IMR-90 (cell line): ENCODE measurements around the gene NKG7. TPM values are rescaled to one million over a fixed set of nuclear protein-coding genes. Genes with fewer than 3 reads are reported as not detected.

Experiments used
- ATAC-seq: fragments of 200-7000 bp; cut with Tn5 transposase; 2 replicates; pipeline ENCODE4 v1.9.1; 2020; ENCODE audit warnings: low read depth, mild to moderate bottlenecking, moderate library complexity
- Bru-seq: library from RNA; stranded (reverse); fragments of 400-500 nt; gene quantifications from one replicate; lab custom pipeline; 2021; lab: Mats Ljungman, UMichigan
- BruChase-seq, 2 experiments: library from RNA; stranded (reverse); fragments of 400-500 nt; gene quantifications; one replicate each; lab custom pipeline; 2021; lab: Mats Ljungman, UMichigan
- BruUV-seq: library from RNA; stranded (reverse); fragments of 400-500 nt; replicated peaks from 2 replicates; lab custom pipeline; 2021; lab: Mats Ljungman, UMichigan
- CTCF ChIA-PET: fragments of 300-600 bp; formaldehyde crosslinking; extraction: SDS; loops from one replicate; lab custom pipeline; 2021; ENCODE audit warnings: antibody characterized with exemption; lab: Yijun Ruan, JAX
- POLR2A ChIA-PET: fragments of 300-600 bp; sonication (Branson Sonifier 250); formaldehyde crosslinking; loops from one replicate; lab custom pipeline; 2022; ENCODE audit warnings: antibody characterized with exemption; ENCODE audit not compliant: unreplicated experiment; lab: Charles Lee
- DNase-seq: peaks from one replicate; pipeline ENCODE4 v3.0.0; 2013
- H2AFZ ChIP-seq: replicated peaks from 2 replicates; pipeline ENCODE3; 2013; ENCODE audit warnings: low read length, mild to moderate bottlenecking; ENCODE audit not compliant: poor library complexity
- H2AK5ac ChIP-seq: 2 replicates; pipeline ENCODE4 v1.6.1; 2013; ENCODE audit warnings: low read depth, low read length, inconsistent platforms
- H2AK9ac ChIP-seq: replicated peaks from 2 replicates; pipeline ENCODE3; 2013; ENCODE audit warnings: mild to moderate bottlenecking, low read depth, low read length, moderate library complexity; ENCODE audit not compliant: poor library complexity
- H2BK120ac ChIP-seq: 2 replicates; pipeline ENCODE4 v1.6.1; 2013; ENCODE audit warnings: low read depth, low read length, inconsistent platforms
- H2BK15ac ChIP-seq: 3 replicates; pipeline ENCODE4 v1.6.1; 2013; ENCODE audit warnings: low read depth, low read length, inconsistent platforms
- H2BK20ac ChIP-seq: 2 replicates; pipeline ENCODE4 v1.6.1; 2013; ENCODE audit warnings: low read depth, mild to moderate bottlenecking, inconsistent platforms, low read length, moderate library complexity
- H2BK5ac ChIP-seq: 2 replicates; pipeline ENCODE4 v1.6.1; 2013; ENCODE audit warnings: mild to moderate bottlenecking, low read depth, low read length, inconsistent platforms; ENCODE audit not compliant: poor library complexity, severe bottlenecking
- H3K14ac ChIP-seq: replicated peaks from 2 replicates; pipeline ENCODE4 v1.6.1; 2013; ENCODE audit warnings: low read depth, low read length, inconsistent platforms
- H3K18ac ChIP-seq: 2 replicates; pipeline ENCODE4 v1.6.1; 2013; ENCODE audit warnings: low read depth, low read length, control low read depth
- H3K23ac ChIP-seq: 2 replicates; pipeline ENCODE4 v1.6.1; 2013; ENCODE audit warnings: low read depth, low read length, inconsistent platforms
- H3K27ac ChIP-seq: 2 replicates; pipeline ENCODE4 v1.5.1; 2013; ENCODE audit warnings: mild to moderate bottlenecking, control low read depth, low read length; ENCODE audit not compliant: insufficient read depth
- H3K27me3 ChIP-seq: 2 replicates; pipeline ENCODE4 v1.6.1; 2013; ENCODE audit warnings: low read length; ENCODE audit not compliant: control insufficient read depth, insufficient read depth
- H3K36me3 ChIP-seq: 2 replicates; pipeline ENCODE4 v1.6.1; 2013; ENCODE audit warnings: low read length, mixed read lengths; ENCODE audit not compliant: control insufficient read depth, insufficient read depth
- H3K4ac ChIP-seq: 2 replicates; pipeline ENCODE4 v1.6.1; 2013; ENCODE audit warnings: low read depth, low read length, inconsistent platforms
- H3K4me1 ChIP-seq: 2 replicates; pipeline ENCODE4 v1.6.1; 2013; ENCODE audit warnings: low read length, mixed read lengths; ENCODE audit not compliant: control insufficient read depth, insufficient read depth
- H3K4me2 ChIP-seq: 2 replicates; pipeline ENCODE4 v1.6.1; 2013; ENCODE audit warnings: low read depth, mild to moderate bottlenecking, control low read depth, low read length, moderate library complexity
- H3K4me3 ChIP-seq: 2 replicates; pipeline ENCODE4 v1.5.1; 2013; ENCODE audit warnings: low read depth, mild to moderate bottlenecking, control low read depth, low read length, moderate library complexity; ENCODE audit not compliant: insufficient read depth
- H3K56ac ChIP-seq: 2 replicates; pipeline ENCODE4 v1.6.1; 2013; ENCODE audit warnings: low read length, inconsistent platforms; ENCODE audit not compliant: insufficient read depth; ENCODE audit errors: extremely low read depth
- H3K79me1 ChIP-seq, 2 experiments: 2 replicates each; pipeline ENCODE4 v1.6.1; 2013; ENCODE audit warnings: low read length in 2 of 2, inconsistent platforms in 1 of 2, low read depth in 1 of 2
- H3K9ac ChIP-seq: 2 replicates; pipeline ENCODE4 v1.6.1; 2013; ENCODE audit warnings: low read depth, low read length, control low read depth
- H3K9me1 ChIP-seq: 2 replicates; pipeline ENCODE4 v1.6.1; 2013; ENCODE audit warnings: low read length, inconsistent platforms; ENCODE audit not compliant: insufficient read depth
- H3K9me3 ChIP-seq: 2 replicates; pipeline ENCODE4 v1.6.1; 2013; ENCODE audit warnings: low read length; ENCODE audit not compliant: control insufficient read depth, insufficient read depth
- H4K20me1 ChIP-seq: 2 replicates; pipeline ENCODE4 v1.6.1; 2013; ENCODE audit warnings: low read length, inconsistent platforms; ENCODE audit not compliant: insufficient read depth
- H4K5ac ChIP-seq: 2 replicates; pipeline ENCODE4 v1.6.1; 2013; ENCODE audit warnings: mild to moderate bottlenecking, low read depth, low read length, control low read depth
- H4K8ac ChIP-seq, 2 experiments: 2 replicates each; pipeline ENCODE4 v1.6.1; 2013; ENCODE audit warnings: low read depth in 2 of 2, low read length in 2 of 2, control low read depth in 1 of 2, inconsistent platforms in 1 of 2
- H4K91ac ChIP-seq: 2 replicates; pipeline ENCODE4 v1.6.1; 2013; ENCODE audit warnings: low read depth, low read length, inconsistent platforms; ENCODE audit not compliant: insufficient read depth
- CEBPB ChIP-seq: IDR thresholded peaks from 2 replicates; pipeline ENCODE4 v1.6.1; 2012; ENCODE audit warnings: low read depth, low read length, improper control_type of control experiment
- MAFK ChIP-seq: IDR thresholded peaks from 2 replicates; pipeline ENCODE4 v1.6.1; 2012; ENCODE audit warnings: low read depth, low read length, improper control_type of control experiment
- POLR2A ChIP-seq: IDR thresholded peaks from 2 replicates; pipeline ENCODE4 v1.6.1; 2012; ENCODE audit warnings: mild to moderate bottlenecking, low read depth, low read length
- RAD21 ChIP-seq: IDR thresholded peaks from 2 replicates; pipeline ENCODE4 v1.6.1; 2012; ENCODE audit warnings: low read length, improper control_type of control experiment
- SMC3 ChIP-seq: fragments of 150-350 bp; IDR thresholded peaks from 2 replicates; pipeline ENCODE4 v1.6.1; 2016; ENCODE audit warnings: low read depth, mild to moderate bottlenecking, antibody characterized with exemption, low read length, moderate library complexity
- WGBS, 2 experiments: methylation state at CpG; one replicate each; pipeline versions ENCODE4 v1.1.5 to v1.1.7; 2013; ENCODE audit warnings: missing lambda C conversion rate in 2 of 2; ENCODE audit not compliant: insufficient read length in 1 of 2; ENCODE audit errors: extremely low coverage in 2 of 2; 5-methylcytosine and 5-hydroxymethylcytosine counted together
- dilution Hi-C: fragments of 300-500 bp; cut with HindIII; formaldehyde crosslinking; loops from one replicate; pipeline ENCODE4 v1.14.3; 2018; ENCODE audit warnings: low sequenced_read_pairs; ENCODE audit not compliant: unreplicated experiment
- in situ Hi-C: fragments of 300-500 bp; cut with MboI; formaldehyde crosslinking; loops from 3 replicates; pipeline ENCODE4 v1.14.3; 2019; ENCODE audit warnings: low sequenced_read_pairs, inconsistent platforms, mixed read lengths
- intact Hi-C: fragments of 100-400 bp; cut with micrococcal nuclease; formaldehyde crosslinking; loops from 2 replicates; pipeline ENCODE4 v1.10.0; 2022
- long read RNA-seq: library from polyadenylated mRNA; unstranded; transcript quantifications from one replicate; pipeline ENCODE4 v2.0.0, GENCODE V29; 2021; ENCODE audit not compliant: unreplicated experiment
- polyA plus RNA-seq, 3 experiments: library from polyadenylated mRNA; depleted of rRNA; stranded (reverse); fragments of >200 nt; gene quantifications; 2 replicates each; pipeline ENCODE4 v1.2.3, GENCODE V29; 2012; ENCODE audit warnings: low replicate concordance in 1 of 3
- total RNA-seq: library from RNA; depleted of rRNA; stranded (reverse); fragments of >200 nt; gene quantifications from 2 replicates; pipeline ENCODE4 v1.2.3, GENCODE V29; 2012; rRNA removed
- TF ChIP-seq, protein P1 (sequence below): conservative IDR thresholded peaks from 2 replicates; pipeline ENCODE4 v1.5.1; 2012; ENCODE audit warnings: mild to moderate bottlenecking, low read depth, low read length, improper control_type of control experiment

The NKG7 gene, protein sequence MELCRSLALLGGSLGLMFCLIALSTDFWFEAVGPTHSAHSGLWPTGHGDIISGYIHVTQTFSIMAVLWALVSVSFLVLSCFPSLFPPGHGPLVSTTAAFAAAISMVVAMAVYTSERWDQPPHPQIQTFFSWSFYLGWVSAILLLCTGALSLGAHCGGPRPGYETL
- not detected in 2 replicates for total RNA-seq
- polyA plus RNA-seq (2012; rRNA removed): not detected in 2 replicates
- polyA plus RNA-seq (2012; cell fraction: cytosol; rRNA removed): not detected in 2 replicates
- not detected in 2 replicates for polyA plus RNA-seq (2012; cell fraction: nucleus; rRNA removed; ENCODE audit: low replicate concordance)
- Bru-seq, nascent RNA: not detected
- not detected for BruChase-seq, experiment 1, labeled RNA remaining after a 6-hour chase
- BruChase-seq, experiment 2, labeled RNA remaining after a 2-hour chase: not detected
- long read RNA-seq: 0 reads

DNA sequence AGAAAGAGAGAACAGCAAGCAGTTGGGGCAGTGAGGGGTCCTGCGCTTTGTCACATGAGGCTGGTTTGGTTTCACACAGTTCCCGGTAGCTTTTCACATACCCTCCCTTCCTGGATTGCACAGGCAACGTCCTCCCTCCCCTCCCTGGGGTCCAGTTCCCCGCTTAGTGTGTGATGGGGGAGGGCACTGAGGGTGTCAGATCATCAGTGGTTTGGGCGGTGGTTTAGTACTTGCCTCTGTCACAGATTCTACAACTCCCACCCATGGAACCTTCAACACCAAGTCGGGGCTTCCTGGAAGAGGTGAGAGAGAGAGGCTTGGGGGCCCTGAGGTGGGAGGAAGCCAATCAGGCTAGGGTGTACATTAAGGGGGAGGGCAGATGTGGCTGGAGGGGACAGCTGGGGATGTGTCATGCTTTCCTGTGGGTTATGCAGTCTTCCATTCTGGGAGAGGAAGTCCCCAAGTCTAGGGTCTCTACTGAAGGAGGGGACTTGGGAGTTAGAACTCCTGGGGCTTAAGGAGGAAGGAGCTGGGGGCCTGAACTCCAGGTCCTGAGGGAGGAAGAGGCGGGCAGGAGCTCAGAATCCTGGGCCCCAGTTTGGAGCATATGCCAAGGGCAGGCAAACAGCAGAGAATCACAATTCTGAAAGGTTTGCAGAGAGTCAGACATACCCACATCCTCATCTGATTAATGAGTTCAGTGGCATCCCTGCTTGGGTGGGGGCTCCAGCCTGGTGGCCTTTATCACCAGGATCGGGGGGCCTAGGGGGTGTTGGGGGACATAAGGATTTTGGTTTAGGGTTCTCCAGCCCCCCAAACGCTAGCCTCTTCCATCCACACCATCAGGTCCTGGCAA, at the start of gene NKG7:
Gene NKG7, minus strand, starts transcription at position 6 of the 856 bp plus-strand sequence. CDS start 119 bp downstream, outside the sequence.
- Histone ChIP-seq H3K23ac (no peak within 1 kb of the TSS), H3K4me3 (no peak within 1 kb of the TSS), H2BK5ac (no peak within 1 kb of the TSS), H2AK9ac (peak within 1 kb of the TSS; percentile 65), H3K4me2 (no peak within 1 kb of the TSS), H3K79me1 (peaks cover 0 to 9% of the 10 kb centered on the region in 2 experiments; a peak in 3 of 4 replicates), H2AFZ (no peak within 1 kb of the TSS), H3K4ac (no peak within 1 kb of the TSS), H2AK5ac (no peak within 1 kb of the TSS), H3K27me3 (peaks cover 2% of the 10 kb centered on the region; the same call in 1 of the 2 replicates), H3K9ac (no peak within 1 kb of the TSS), H3K14ac (no peak within 1 kb of the TSS), H3K4me1 (peaks cover 6% of the 10 kb centered on the region), H3K9me1 (peaks cover 6% of the 10 kb centered on the region; the same call in 1 of the 2 replicates), H2BK15ac (no peak within 1 kb of the TSS), H4K91ac (no peak within 1 kb of the TSS), H3K56ac (no peak within 1 kb of the TSS), H4K5ac (no peak within 1 kb of the TSS), H4K20me1 (no peaks in the 10 kb centered on the region), H2BK120ac (no peak within 1 kb of the TSS), H3K18ac (no peak within 1 kb of the TSS), H3K36me3 (no peaks in the 10 kb centered on the region), H2BK20ac (no peak within 1 kb of the TSS), H3K9me3 (no peaks in the 10 kb centered on the region), H3K27ac (no peak within 1 kb of the TSS), H4K8ac (no peak within 1 kb of the TSS)
- dilution Hi-C loops (no loop called here), intact Hi-C loops (no loop called here), in situ Hi-C loops (no loop called here)
- ChIA-PET CTCF (no interaction called here), POLR2A (no interaction called here)
- no CpG with 5 or more reads among the region's 9 CpGs for WGBS, 2 experiments
- BruUV-seq: no TSS peak
- TF ChIP-seq CEBPB (no peak), RAD21 (no peak), POLR2A (no peak), MAFK (no peak), SMC3 (no peak)
- TF ChIP-seq, protein P1, sequence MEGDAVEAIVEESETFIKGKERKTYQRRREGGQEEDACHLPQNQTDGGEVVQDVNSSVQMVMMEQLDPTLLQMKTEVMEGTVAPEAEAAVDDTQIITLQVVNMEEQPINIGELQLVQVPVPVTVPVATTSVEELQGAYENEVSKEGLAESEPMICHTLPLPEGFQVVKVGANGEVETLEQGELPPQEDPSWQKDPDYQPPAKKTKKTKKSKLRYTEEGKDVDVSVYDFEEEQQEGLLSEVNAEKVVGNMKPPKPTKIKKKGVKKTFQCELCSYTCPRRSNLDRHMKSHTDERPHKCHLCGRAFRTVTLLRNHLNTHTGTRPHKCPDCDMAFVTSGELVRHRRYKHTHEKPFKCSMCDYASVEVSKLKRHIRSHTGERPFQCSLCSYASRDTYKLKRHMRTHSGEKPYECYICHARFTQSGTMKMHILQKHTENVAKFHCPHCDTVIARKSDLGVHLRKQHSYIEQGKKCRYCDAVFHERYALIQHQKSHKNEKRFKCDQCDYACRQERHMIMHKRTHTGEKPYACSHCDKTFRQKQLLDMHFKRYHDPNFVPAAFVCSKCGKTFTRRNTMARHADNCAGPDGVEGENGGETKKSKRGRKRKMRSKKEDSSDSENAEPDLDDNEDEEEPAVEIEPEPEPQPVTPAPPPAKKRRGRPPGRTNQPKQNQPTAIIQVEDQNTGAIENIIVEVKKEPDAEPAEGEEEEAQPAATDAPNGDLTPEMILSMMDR: no peak
- no peak for ATAC-seq
- no peak for DNase-seq
